ENCODE data around the gene CCDC38. TPM values are rescaled to one million over a fixed set of nuclear protein-coding genes. Genes with fewer than 3 reads are reported as not detected.

CCDC38 gene
- total RNA-seq (2021) = 0.25 and 0.35 TPM in 2 replicates
- percentile 20 among the genes with signal in this experiment for Bru-seq, nascent RNA
- percentile 15 among the genes with signal in this experiment for BruChase-seq, experiment 1, labeled RNA remaining after a 2-hour chase
- percentile 10 among the genes with signal in this experiment for BruChase-seq, experiment 2, labeled RNA remaining after a 6-hour chase
- long read RNA-seq, partial matches to known transcripts = 0 of 1 reads
- long read RNA-seq, other reads (novel, unspliced or antisense) = 1 of 1 reads

DNA sequence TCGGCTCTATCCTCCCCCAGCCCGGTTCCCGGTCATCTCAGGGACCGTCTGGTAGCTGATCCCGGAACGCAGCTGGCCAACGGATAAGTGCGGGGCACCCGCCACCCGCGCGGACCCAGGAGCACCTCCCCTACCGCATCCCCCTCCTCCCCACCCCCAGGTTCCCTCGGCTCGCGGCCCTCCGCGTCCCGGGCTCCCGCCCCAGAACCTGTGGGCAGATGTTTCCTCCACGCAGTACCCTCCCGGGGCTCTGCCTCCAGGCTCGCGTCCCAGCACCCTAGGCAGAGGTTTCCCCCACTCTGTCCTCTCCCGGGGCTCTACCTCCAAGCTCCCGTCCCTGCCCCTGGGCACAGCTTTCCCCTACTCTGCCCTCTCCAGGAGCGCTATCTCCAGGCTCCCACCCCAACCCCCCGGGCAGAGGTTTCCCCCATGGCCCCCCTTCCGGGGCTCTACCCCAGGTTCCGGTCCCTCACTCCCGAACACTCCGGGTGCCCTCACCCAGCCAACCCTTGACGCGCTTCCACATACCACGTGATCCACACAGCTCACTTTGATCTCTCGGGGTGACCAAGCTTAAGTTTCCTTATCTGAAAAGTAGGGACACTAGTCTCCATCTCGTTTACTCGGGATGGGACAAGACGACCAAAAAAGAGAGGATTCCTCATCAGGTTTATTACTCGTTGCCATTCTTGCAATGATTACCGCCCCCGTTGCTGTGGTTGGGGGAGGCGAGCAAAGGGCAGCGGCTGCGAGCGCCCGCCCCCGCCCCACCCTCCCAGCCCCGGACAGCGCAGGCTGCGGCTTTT is at the start of gene CCDC38:
CCDC38 (minus strand) TSS at position 91 of the 806 bp plus-strand sequence. CDS start 6,105 bp downstream, outside the sequence.
- ChIA-PET POLR2A (ENCODE audit: unreplicated experiment) (interaction anchor here (0.7 kb wide), 2 partner anchors 9 to 77 kb away, joined by 3 read pairs; no protein-coding TSS in a partner anchor), CTCF (interaction anchor here (0.6 to 0.9 kb wide), 2 partner anchors 116 to 377 kb away, joined by 3 read pairs; no protein-coding TSS in a partner anchor)
- H3K9me3 ChIP-seq (ENCODE audit: insufficient read depth, low read depth) = no peaks in the 10 kb centered on the region

DNA sequence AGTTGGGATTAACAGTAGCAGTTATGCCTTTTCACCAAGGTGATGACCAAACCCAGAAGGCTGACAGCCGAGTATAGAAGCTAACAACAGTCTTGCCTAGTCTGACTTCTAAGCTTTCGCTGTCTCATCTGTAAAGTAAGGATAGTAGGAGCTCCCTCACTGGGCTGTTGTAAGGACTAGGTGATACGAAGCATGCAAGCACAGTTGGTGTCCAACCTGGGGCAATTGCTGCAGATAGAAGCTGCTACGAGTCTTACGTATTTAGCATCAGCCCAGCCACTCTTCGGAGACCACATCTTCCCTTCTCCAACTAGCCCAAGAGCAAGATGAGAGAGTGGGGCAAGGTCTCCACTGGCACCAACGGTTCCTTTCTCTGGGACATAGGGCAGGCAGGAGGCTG is 47.7 kb upstream of the CCDC38 start:
- ChIA-PET POLR2A (ENCODE audit: unreplicated experiment) (interaction anchor here (0.6 kb wide), 1 partner anchor 729 kb away, joined by 3 read pairs; no protein-coding TSS in a partner anchor), CTCF (no interaction called here)
- BruUV-seq (replicated peaks) = no TSS peak

More for the DNA sequence above, at the start of gene CCDC38:
- Histone ChIP-seq H2AFZ (peak within 1 kb of the TSS; percentile 83), H3K79me2 (ENCODE audit: low read depth) (0 out of 2 replicates have a peak, but pooled peaks cover 3% of the 10 kb centered on the region), H3K4me3 (peak within 1 kb of the TSS; percentile 85), H3K4me1 (replicated peaks; ENCODE audit: insufficient read depth) (peaks cover 5% of the 10 kb centered on the region; the same call in 1 of the 2 replicates), H3K4me2 (peak within 1 kb of the TSS; percentile 78), H4K20me1 (ENCODE audit: insufficient read depth) (no peaks in the 10 kb centered on the region), H3K27ac (peak within 1 kb of the TSS; percentile 52), H3K27me3 (ENCODE audit: insufficient read depth, low read depth) (no peaks in the 10 kb centered on the region), H3K36me3 (ENCODE audit: low read depth) (no peaks in the 10 kb centered on the region), H3F3A (ENCODE audit: insufficient read depth, low read depth) (no peaks in the 10 kb centered on the region), H3K9me2 (ENCODE audit: insufficient read depth) (no peaks in the 10 kb centered on the region)
- TF ChIP-seq, protein P1, sequence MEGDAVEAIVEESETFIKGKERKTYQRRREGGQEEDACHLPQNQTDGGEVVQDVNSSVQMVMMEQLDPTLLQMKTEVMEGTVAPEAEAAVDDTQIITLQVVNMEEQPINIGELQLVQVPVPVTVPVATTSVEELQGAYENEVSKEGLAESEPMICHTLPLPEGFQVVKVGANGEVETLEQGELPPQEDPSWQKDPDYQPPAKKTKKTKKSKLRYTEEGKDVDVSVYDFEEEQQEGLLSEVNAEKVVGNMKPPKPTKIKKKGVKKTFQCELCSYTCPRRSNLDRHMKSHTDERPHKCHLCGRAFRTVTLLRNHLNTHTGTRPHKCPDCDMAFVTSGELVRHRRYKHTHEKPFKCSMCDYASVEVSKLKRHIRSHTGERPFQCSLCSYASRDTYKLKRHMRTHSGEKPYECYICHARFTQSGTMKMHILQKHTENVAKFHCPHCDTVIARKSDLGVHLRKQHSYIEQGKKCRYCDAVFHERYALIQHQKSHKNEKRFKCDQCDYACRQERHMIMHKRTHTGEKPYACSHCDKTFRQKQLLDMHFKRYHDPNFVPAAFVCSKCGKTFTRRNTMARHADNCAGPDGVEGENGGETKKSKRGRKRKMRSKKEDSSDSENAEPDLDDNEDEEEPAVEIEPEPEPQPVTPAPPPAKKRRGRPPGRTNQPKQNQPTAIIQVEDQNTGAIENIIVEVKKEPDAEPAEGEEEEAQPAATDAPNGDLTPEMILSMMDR (conservative IDR thresholded peaks at IDR 0.05) = no peak
- no peak for TF ChIP-seq EZH2 (IDR thresholded peaks at IDR 0.05; ENCODE audit: low read depth)
- no TSS peak for BruUV-seq (replicated peaks)
- intact Hi-C loops (cut with micrococcal nuclease; ENCODE audit: unreplicated experiment) = no loop called here
- peak; percentile 69 to 74 for DNase-seq

More for the DNA sequence above, 47.7 kb upstream of the CCDC38 start:
- no peaks in the 10 kb centered on the region; the same call in 1 of the 2 replicates for H3K4me1 ChIP-seq (replicated peaks; ENCODE audit: insufficient read depth)
- H2AFZ ChIP-seq = no peak overlapping the region
- intact Hi-C loops (cut with micrococcal nuclease; ENCODE audit: unreplicated experiment) = no loop called here
- no peak for DNase-seq
- H3K4me2 ChIP-seq = no peak overlapping the region
- H4K20me1 ChIP-seq (ENCODE audit: insufficient read depth) = no peaks in the 10 kb centered on the region
- H3K36me3 ChIP-seq (ENCODE audit: low read depth) = no peaks in the 10 kb centered on the region
- no peak overlapping the region for H3K27ac ChIP-seq
- H3K9me3 ChIP-seq (ENCODE audit: insufficient read depth, low read depth) = no peaks in the 10 kb centered on the region
- H3K27me3 ChIP-seq (ENCODE audit: insufficient read depth, low read depth) = no peaks in the 10 kb centered on the region
- no peak overlapping the region for H3K4me3 ChIP-seq
- H3K9me2 ChIP-seq (ENCODE audit: insufficient read depth) = no peaks in the 10 kb centered on the region
- TF ChIP-seq, protein P1 (conservative IDR thresholded peaks at IDR 0.05) = no peak
- TF ChIP-seq EZH2 (IDR thresholded peaks at IDR 0.05; ENCODE audit: low read depth) = no peak
- H3F3A ChIP-seq (ENCODE audit: insufficient read depth, low read depth) = peaks cover 3% of the 10 kb centered on the region; the same call in 1 of the 2 replicates
- no peaks in the 10 kb centered on the region for H3K79me2 ChIP-seq (ENCODE audit: low read depth)
